GM19025 (cell line): ENCODE results near the gene FASLG.
"Not testable (repeated sequence)": the region's sequence is repeated elsewhere in the genome, so short reads cannot be mapped to it uniquely, and the experiment has no call there.

Experiments used
- ATAC-seq: cut with Tn5 transposase; IDR thresholded peaks from one replicate; pipeline ENCODE4 v1.9.1; 2021; ENCODE audit warnings: mild to moderate bottlenecking, low read depth, moderate library complexity; ENCODE audit not compliant: unreplicated experiment

FASLG gene, protein sequence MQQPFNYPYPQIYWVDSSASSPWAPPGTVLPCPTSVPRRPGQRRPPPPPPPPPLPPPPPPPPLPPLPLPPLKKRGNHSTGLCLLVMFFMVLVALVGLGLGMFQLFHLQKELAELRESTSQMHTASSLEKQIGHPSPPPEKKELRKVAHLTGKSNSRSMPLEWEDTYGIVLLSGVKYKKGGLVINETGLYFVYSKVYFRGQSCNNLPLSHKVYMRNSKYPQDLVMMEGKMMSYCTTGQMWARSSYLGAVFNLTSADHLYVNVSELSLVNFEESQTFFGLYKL

DNA sequence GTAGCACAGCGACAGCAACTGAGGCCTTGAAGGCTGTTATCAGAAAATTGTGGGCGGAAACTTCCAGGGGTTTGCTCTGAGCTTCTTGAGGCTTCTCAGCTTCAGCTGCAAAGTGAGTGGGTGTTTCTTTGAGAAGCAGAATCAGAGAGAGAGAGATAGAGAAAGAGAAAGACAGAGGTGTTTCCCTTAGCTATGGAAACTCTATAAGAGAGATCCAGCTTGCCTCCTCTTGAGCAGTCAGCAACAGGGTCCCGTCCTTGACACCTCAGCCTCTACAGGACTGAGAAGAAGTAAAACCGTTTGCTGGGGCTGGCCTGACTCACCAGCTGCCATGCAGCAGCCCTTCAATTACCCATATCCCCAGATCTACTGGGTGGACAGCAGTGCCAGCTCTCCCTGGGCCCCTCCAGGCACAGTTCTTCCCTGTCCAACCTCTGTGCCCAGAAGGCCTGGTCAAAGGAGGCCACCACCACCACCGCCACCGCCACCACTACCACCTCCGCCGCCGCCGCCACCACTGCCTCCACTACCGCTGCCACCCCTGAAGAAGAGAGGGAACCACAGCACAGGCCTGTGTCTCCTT lies at the start of gene FASLG:
FASLG (plus strand) TSS at position 233 of the 583 bp plus-strand sequence; CDS start at position 332, 99 bp downstream.
- no peak for ATAC-seq

- ATAC-seq, result no peak
Measured at GRCh38 chr1:172609528-172609927, 49.4 kb upstream of the FASLG start.

DNA sequence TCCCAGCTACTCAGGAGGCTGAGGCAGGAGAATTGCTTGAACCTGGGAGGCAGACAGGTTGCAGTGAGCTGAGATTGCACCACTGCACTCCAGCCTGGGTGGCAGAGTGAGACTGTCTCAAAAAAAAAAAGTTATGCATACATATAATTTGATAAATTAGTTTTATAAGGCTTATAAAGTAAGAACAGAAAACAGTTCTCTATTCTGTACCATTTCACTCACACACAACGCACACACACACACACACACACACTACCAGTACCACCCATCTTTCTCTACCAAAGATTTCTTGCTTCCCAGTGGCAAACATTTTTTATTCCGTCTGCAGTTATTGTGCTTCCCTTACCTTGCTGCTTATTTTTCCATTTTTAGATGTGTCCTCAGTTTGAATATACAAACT lies 46.4 kb upstream of the FASLG start:
- ATAC-seq, result no peak

- no peak for ATAC-seq
Measured at GRCh38 chr1:172613294-172613693, 45.6 kb upstream of the FASLG start.

DNA sequence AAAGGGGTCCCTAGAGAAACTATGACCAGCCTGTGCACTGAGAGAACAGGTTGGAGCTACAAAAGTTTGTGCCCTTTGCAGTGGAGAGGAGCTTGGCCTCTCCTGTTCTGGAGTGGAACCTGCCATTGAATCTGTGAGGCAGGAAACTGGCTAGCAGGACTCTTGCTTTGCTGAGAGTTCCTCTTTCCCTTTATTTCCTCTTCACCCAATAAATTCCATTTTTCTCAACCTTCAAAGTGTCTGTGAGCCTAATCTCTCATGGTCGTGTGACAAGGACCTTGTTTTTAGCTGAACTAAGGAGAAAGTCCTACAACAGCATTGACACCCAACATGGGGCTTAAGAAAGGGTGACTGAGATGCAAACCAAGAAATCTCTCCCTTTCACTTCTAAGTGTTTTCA lies 42.7 kb upstream of the FASLG start:
- no peak for ATAC-seq

DNA sequence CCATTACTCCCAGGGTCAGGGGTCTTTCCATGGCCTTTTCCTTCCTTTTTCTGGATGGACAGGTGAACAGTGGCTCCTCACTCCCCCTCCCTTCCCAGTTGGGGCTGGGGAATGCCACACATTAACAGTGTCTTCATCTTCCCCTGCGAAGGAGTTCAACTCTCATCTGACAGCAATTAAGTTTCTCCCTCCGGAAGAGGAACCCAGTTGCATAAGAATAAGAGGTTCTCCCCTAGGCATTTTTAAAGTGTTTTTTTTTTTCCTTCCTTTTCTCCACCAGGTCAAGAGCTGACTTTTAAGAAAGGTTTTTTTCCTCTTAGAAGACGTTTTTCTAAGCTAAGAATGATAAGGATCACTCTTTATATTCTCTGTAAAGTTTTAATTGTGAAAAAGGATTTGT lies 42.3 kb upstream of the FASLG start:
- ATAC-seq, result no peak

GRCh38 chr1:172620603-172621002 lies 38.3 kb upstream of the FASLG start:
- ATAC-seq, result not testable (repeated sequence)

GRCh38 chr1:172622541-172622940 lies 36.4 kb upstream of the FASLG start:
- no peak for ATAC-seq

- no peak for ATAC-seq
Measured at GRCh38 chr1:172623748-172624147, 35.2 kb upstream of the FASLG start.

- ATAC-seq, result no peak
Measured at GRCh38 chr1:172626845-172627244, 32.1 kb upstream of the FASLG start.

GRCh38 chr1:172627702-172628101 lies 31.2 kb upstream of the FASLG start:
- ATAC-seq, result no peak

- ATAC-seq, result no peak
Measured at GRCh38 chr1:172628401-172628800, 30.5 kb upstream of the FASLG start.

DNA sequence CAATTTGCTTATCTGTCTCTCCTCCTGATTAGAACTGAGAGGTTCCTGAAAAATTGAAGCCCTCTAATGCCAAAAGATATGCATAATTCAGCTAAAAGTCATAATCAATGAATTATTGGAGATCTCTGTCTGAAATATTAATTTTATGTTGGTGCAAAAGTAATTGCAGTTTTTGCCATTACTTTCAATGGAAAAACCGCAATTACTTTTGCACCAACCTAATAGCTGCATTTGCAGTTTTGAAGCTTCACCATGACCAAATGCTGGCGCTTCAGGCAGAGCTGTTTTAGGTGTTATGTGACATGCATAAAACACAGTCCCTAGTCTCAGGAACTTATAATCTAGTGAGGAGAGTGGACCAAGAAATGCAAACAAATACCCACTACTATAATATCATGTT lies 29.7 kb upstream of the FASLG start:
- ATAC-seq, result no peak

GRCh38 chr1:172629638-172630037 lies 29.3 kb upstream of the FASLG start:
- ATAC-seq, result no peak

- no peak for ATAC-seq
Measured at GRCh38 chr1:172630056-172630818, 28.7 kb upstream of the FASLG start.

- ATAC-seq, result no peak
Measured at GRCh38 chr1:172630868-172631267, 28.0 kb upstream of the FASLG start.

GRCh38 chr1:172637522-172637921 lies 21.4 kb upstream of the FASLG start:
- ATAC-seq, result no peak

DNA sequence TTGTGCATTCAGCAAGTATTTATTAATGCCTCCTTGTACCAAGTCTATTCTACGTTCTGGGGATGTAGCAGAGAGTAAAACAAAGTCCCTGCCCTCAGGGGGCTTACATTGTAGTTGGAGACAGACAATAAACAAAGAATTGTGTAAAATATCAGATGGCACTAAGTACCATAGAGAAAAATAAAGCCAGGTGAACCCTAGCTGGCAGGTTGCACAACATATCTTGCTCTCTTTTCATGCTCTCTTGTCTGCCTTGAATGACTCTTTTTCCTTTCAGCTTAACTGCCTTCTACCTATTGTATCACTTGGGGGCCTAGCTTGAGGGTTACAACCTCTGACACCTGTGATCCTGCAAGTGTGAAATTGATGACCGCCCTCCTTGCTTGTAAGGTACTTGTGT lies 20.7 kb upstream of the FASLG start:
- ATAC-seq, result no peak

DNA sequence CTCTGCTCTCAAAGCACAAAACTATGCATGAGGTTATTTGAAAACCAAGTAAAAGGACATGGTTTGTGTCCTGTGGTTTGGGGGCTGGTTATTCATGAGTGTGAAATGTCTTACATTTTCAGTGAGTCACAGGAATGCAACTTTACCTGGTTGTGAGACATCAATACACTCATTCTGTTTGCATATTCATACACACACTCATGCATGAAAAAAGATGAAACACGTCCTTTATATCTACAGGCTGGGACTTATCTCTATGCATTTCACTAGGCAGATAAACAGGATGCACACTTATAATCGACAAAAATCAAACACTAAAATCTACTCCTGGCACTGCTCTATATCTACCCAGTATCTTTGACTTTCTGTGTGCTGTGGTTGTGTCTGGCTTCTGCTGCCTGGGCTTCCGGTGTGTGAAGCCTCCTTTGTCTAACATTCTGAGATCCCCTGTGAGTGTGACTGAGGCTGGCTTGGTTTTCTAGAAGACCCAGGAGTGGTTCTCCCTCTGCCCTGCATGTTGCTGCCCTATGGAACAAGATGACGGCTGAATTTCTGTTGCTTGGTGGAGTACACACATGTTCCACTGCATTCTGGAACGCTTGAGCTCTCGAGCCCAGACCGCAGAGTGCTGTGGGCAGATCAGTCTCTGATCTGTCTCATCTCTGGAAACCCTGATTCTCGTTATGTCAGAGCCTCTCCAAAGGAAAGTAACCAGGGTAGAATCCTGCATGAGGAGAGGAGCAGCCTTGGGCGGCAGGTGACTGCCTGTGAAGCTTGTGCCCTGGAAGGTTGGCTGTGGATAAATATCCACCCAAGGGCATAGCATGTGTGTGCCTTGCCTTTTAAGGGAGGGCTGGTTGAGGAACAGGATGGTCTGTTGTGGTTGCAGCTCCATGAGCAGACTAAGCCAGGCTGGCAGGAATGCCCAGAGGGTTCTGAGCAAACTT lies 19.7 kb upstream of the FASLG start:
- ATAC-seq, result peak; percentile 67

DNA sequence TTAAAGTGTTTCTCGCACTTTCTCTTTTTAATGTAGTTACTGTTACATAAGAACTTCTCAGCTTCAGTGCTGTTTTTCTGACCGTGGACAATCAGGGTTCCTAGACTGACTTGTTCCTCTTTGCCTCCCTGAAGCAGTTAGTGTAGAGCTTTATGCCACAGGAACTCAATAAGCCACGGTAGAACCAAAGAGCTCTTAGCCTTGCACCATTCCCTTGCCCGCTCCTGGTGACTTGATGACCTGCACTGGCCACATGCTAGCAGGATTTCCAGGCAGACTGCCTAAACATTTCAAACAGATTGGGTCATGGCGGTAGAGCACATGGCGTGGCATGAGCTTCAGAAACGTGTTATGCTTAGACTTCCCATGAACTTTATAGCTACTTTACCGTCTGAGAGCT lies 18.8 kb upstream of the FASLG start:
- no peak for ATAC-seq

DNA sequence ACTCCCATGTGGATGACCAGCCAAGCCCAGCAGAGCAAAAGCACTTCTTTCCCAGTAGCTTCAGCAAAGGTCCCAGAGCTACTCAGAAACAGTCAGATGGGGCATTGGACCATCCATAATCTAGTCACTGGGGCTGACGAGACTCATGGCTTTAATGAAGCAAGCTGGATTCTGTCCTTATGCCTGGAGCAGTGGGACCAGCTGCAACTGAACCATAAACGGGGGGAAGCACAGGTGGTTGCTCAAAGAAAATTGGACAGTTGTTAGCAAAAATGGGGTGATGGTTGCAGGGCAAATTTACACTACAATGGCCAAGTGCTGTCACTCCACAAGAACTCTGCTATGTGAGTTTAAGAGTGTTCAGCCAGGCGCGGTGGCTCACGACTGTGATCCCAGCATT lies 17.4 kb upstream of the FASLG start:
- no peak for ATAC-seq
